PC-9 (cell line): ENCODE data around the gene DPH2.

Experiments
- CTCF ChIP-seq: fragments of 200-600 bp; sonication (generic); conservative IDR thresholded peaks from 2 replicates; pipeline ENCODE4 v1.6.1; 2017; ENCODE audit warnings: mixed run types, antibody characterized with exemption, mild to moderate bottlenecking, moderate library complexity
- EZH2 ChIP-seq: fragments of 200-600 bp; sonication (generic); IDR thresholded peaks from 2 replicates; pipeline ENCODE4 v1.8.0; 2017; ENCODE audit warnings: antibody characterized with exemption, low read depth

GRCh38 chr1:43935711-43936427 lies 33.9 kb upstream of the DPH2 start:
- TF ChIP-seq EZH2 (no peak), CTCF (no peak)
